ENCODE measurements around the gene RBM4. TPM values are rescaled to one million over a fixed set of nuclear protein-coding genes. Genes with fewer than 3 reads are reported as not detected.

The RBM4 gene
- total and polyA plus RNA-seq, 9 of the 15 experiments (the other 6 are each of a cell fraction or from before 2014, with no cell fraction given), result 81.6 to 233 (median 122) TPM

DNA sequence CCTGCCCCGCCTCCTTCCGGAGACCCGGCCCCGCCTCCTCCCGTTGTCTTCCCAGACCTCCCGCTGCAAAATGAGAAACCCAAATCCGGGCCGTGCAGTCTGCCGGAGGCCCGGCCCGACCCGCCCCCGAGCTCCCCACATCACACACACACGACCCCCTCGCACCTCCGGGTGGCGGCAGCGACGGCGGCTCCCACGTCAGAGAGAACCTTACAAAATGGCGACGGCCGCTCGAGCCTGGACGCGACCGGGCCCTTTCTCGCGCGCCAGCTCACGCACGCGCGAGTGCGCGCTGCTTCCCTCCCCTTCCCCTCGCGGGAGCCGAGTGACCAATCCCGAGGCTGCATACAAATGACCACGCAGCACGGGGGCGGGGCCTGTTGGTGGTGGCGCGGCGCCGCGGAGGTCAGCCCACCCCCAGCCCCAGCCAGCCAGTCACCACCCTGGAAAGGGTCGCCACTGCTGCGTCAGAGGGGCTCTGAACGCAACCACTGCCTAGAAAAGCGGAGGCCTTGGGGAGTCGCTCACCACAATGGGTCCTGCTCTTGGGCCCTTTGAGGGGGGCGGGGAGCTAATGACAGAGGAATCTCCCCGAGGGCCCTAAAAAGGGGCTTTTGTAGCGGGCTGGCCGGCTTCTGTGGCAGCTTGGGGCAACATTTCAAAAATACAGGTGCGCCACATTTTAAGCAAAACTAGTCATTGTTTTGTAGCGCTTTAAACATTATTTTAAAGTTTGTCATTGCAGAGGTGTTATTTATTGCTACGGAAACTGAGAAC is 39.3 kb downstream of the RBM4 start, which contains the start of gene RBM4B (continued):
- TF ChIP-seq ZBTB43 (CRISPR knock-in tag; IDR thresholded peaks at IDR 0.05) (no peak), CBX5 (IDR thresholded peaks at IDR 0.05; ENCODE audit: borderline replicate concordance, low read depth) (no peak), PRMT5 (CRISPR knock-in tag; IDR thresholded peaks at IDR 0.05) (no peak), SIN3A (IDR thresholded peaks at IDR 0.05; ENCODE audit: borderline replicate concordance in 2 of 2, control insufficient read depth in 1 of 2, low read depth in 2 of 2, low read length in 2 of 2) (peak in 1 of 2 experiments; percentile 72; a peak in 1 of 4 replicates), ETV1 (tag; conservative IDR thresholded peaks at IDR 0.05; ENCODE audit: low read depth) (peak; percentile 60), SRSF1 (IDR thresholded peaks at IDR 0.05; ENCODE audit: low read depth, low read length) (no peak), E2F8 (IDR thresholded peaks at IDR 0.05; ENCODE audit: low read depth, partially characterized antibody) (peak; percentile 35), E2F1 (CRISPR knock-in tag; IDR thresholded peaks at IDR 0.05) (peak; percentile 37; the same call in 1 of the 2 replicates), ZBTB34 (CRISPR knock-in tag; IDR thresholded peaks at IDR 0.05) (no peak), DIDO1 (tag; IDR thresholded peaks at IDR 0.05; ENCODE audit: low read depth) (no peak), ETS2 (tag; IDR thresholded peaks at IDR 0.05; ENCODE audit: borderline replicate concordance, poor library complexity, severe bottlenecking) (no peak), CBX1 (IDR thresholded peaks at IDR 0.05; ENCODE audit: low read depth) (peak; percentile 81; the same call in 1 of the 2 replicates)
- TF ChIP-seq, protein P1, sequence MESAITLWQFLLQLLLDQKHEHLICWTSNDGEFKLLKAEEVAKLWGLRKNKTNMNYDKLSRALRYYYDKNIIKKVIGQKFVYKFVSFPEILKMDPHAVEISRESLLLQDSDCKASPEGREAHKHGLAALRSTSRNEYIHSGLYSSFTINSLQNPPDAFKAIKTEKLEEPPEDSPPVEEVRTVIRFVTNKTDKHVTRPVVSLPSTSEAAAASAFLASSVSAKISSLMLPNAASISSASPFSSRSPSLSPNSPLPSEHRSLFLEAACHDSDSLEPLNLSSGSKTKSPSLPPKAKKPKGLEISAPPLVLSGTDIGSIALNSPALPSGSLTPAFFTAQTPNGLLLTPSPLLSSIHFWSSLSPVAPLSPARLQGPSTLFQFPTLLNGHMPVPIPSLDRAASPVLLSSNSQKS (CRISPR knock-in tag; IDR thresholded peaks at IDR 0.05), result no peak
- TF ChIP-seq, protein P2, sequence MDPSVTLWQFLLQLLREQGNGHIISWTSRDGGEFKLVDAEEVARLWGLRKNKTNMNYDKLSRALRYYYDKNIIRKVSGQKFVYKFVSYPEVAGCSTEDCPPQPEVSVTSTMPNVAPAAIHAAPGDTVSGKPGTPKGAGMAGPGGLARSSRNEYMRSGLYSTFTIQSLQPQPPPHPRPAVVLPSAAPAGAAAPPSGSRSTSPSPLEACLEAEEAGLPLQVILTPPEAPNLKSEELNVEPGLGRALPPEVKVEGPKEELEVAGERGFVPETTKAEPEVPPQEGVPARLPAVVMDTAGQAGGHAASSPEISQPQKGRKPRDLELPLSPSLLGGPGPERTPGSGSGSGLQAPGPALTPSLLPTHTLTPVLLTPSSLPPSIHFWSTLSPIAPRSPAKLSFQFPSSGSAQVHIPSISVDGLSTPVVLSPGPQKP (CRISPR knock-in tag; IDR thresholded peaks at IDR 0.05), result no peak
- TF ChIP-seq, protein P3, sequence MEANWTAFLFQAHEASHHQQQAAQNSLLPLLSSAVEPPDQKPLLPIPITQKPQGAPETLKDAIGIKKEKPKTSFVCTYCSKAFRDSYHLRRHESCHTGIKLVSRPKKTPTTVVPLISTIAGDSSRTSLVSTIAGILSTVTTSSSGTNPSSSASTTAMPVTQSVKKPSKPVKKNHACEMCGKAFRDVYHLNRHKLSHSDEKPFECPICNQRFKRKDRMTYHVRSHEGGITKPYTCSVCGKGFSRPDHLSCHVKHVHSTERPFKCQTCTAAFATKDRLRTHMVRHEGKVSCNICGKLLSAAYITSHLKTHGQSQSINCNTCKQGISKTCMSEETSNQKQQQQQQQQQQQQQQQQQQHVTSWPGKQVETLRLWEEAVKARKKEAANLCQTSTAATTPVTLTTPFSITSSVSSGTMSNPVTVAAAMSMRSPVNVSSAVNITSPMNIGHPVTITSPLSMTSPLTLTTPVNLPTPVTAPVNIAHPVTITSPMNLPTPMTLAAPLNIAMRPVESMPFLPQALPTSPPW (CRISPR knock-in tag; IDR thresholded peaks at IDR 0.05), result peak; percentile 79
